Retinal pigment epithelial cell (primary cell): ENCODE data around the gene PIK3C2A.
"Not testable (repeated sequence)": the region's sequence is repeated elsewhere in the genome, so short reads cannot be mapped to it uniquely, and the experiment has no call there.

Experiments
- DNase-seq: peaks from one replicate; pipeline ENCODE4 v3.0.0-alpha.2; 2010; ENCODE audit warnings: low read depth
- H3K4me3 ChIP-seq: 2 replicates; pipeline ENCODE4 v1.5.1; 2011; ENCODE audit warnings: mild to moderate bottlenecking, low read length, control low read depth, moderate library complexity
- CTCF ChIP-seq: conservative IDR thresholded peaks from 2 replicates; pipeline ENCODE4 v1.5.1; 2011; ENCODE audit warnings: low read depth, low read length, control low read depth, inconsistent platforms

The PIK3C2A gene

GRCh38 chr11:17207317-17208256 is at the start of gene PIK3C2A:
Gene PIK3C2A, minus strand, starts transcription at chr11:17207986. Its CDS starts 38,245 bp downstream, at chr11:17169741.
- no peak for TF ChIP-seq CTCF
- peak within 1 kb of the TSS; percentile 66 for H3K4me3 ChIP-seq
- DNase-seq, result peak; percentile 88

- H3K4me3 ChIP-seq, result no peak overlapping the region
- DNase-seq, result no peak
- no peak for TF ChIP-seq CTCF
These were observed 49.4 kb upstream of the PIK3C2A start for GRCh38 chr11:17257196-17257595.

- no peak for TF ChIP-seq CTCF
- no peak overlapping the region for H3K4me3 ChIP-seq
- DNase-seq, result peak; percentile 22
These were observed 48.7 kb upstream of the PIK3C2A start for GRCh38 chr11:17256512-17256911.

- DNase-seq, result no peak
- H3K4me3 ChIP-seq, result no peak overlapping the region
- TF ChIP-seq CTCF, result no peak
These were observed 44.9 kb upstream of the PIK3C2A start for GRCh38 chr11:17252704-17253103.

- no peak overlapping the region for H3K4me3 ChIP-seq
- DNase-seq, result no peak
- TF ChIP-seq CTCF, result no peak
These were observed 43.0 kb upstream of the PIK3C2A start for GRCh38 chr11:17250561-17251350.

- DNase-seq, result no peak
- H3K4me3 ChIP-seq, result no peak overlapping the region
- TF ChIP-seq CTCF, result no peak
These were observed 36.3 kb upstream of the PIK3C2A start for GRCh38 chr11:17244046-17244445.

GRCh38 chr11:17242954-17243353 is 35.2 kb upstream of the PIK3C2A start:
- DNase-seq, H3K4me3 ChIP-seq: not testable (repeated sequence)
